ENCODE measurements around the gene NDUFAF5.

GRCh38 chr20:13755809-13756208 is 29.0 kb upstream of the NDUFAF5 start:
- TF ChIP-seq CTCF (IDR thresholded peaks at IDR 0.05) (no peak), POLR2A (IDR thresholded peaks at IDR 0.05) (no peak), EP300 (IDR thresholded peaks at IDR 0.05) (no peak)

Data from tibial nerve (tissue), 4 donors.